ENCODE measurements around the gene ECEL1.

ECEL1 gene

DNA sequence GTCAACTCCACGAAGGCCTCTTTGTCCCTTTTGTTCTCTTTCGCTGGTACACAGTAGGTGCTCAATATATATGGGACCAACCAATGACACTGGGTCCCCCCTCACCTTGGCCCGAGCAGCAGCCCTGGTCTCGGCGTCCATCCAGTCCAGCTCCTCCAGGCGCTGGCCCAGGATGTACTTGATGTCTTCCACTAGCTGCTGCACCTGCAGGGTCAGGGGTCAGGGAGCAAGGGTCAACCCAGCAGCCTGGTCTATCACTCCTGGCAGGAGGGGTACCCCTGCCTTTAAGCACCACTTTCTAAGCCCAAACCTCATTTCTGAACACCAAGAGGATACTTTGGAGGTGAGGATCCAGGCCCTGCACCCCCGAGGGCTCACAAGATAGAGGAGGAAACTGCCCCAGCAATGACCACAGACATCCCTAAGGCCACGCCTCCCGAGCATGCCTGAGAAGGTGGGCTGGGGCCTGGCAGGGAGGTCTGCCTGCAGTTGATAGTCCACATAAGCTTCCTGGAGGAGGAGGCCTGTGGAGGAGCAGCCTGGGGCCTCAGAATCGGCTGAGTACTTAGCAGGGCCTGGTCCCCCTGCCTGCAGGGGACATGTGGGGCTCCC, 4.2 kb downstream of the ECEL1 start:
- DNase-seq, result no peak

DNA sequence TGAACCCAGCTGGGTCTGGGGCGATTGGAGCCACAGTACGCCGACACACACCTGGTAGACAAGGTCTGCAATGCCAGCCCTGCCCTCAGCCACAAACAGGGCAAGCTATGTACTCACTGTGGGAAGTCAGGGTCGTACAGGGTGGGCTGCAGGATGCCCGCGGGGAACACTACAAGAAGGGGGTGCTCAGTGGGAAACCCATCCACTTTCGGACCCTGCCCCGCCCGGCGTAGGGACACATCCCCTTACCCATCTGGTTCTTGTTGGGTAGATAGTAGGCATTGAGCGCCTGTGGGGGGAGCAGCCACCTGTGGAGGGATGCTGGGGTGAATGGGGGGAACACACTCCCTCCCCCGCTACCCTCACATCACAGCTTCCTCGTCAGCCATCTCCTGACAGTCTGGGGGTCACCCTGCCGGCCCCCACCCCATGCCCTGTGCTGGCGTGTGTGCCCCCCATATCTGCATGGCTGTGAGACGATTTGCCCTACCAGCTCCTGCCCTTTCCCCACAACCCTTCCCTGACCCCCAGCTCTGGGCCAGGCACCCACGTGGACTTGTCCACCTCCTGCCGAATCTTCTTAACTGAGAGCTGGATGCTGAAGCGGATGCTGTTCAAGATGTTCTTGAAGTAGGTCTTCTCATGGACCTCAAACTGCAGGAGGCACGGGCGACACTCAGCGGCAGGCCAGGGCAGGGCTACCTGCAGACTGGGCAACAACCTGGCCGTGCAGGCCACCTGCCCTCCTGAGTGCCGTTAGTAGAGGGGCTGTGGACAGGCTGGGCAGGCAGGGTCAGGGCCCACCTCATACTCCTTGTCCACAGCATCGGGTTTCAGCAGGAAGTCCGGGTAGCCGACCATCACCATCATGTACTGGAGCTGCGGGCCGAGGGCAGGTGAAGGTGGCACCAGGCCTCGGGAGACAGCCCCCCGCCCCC, 5.1 kb downstream of the ECEL1 start:
- no peak for DNase-seq

DNA sequence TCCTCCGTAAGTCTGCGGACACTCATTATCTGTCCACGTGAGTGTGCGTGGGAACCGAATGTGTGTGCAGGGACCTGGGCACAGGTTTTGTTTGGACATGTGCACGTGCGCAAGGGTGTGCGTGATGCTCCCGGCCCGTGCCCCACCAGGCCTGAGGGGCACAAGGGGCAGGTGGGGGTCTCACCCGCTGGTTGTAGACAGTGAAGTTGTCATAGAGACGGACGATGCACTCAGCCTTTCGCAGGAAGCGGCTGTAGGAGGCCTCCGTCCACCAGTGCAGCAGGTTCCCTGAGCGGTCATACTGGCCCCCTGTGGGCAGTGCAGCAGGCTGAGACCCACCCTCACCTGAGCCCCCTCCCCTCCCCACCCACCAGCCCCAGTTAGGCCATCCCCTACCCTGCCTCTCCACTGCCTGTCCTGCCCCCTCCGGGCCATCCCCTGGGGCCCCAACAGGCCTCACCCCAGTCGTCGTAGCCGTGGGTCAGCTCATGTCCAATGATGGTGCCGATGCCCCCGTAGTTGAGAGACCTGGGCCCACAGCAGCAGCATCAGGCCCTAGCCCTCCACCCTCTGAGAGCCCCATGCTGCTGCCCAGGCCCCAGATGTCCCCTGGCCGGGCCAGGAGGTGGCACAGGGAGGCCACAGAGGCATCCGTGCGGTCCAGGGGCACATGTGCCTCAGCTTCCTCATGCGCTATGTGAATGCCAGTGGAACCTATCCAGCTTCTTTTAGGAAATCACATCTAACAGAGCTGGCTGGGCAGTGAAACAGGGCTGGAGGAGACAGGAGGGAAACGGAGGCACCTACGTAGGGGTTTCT, 6.1 kb downstream of the ECEL1 start:
- no peak for DNase-seq

- no peak for DNase-seq
These were observed 7.1 kb downstream of the ECEL1 start for GRCh38 chr2:232480201-232481190.

GRCh38 chr2:232479341-232480200, 8.1 kb downstream of the ECEL1 start:
- DNase-seq, result no peak

- no peak for DNase-seq
These were observed 8.9 kb downstream of the ECEL1 start for GRCh38 chr2:232478571-232479340.

GRCh38 chr2:232477751-232478510, 9.7 kb downstream of the ECEL1 start:
- no peak for DNase-seq

- no peak for DNase-seq
These were observed 10.8 kb downstream of the ECEL1 start for GRCh38 chr2:232476791-232477190.

DNA sequence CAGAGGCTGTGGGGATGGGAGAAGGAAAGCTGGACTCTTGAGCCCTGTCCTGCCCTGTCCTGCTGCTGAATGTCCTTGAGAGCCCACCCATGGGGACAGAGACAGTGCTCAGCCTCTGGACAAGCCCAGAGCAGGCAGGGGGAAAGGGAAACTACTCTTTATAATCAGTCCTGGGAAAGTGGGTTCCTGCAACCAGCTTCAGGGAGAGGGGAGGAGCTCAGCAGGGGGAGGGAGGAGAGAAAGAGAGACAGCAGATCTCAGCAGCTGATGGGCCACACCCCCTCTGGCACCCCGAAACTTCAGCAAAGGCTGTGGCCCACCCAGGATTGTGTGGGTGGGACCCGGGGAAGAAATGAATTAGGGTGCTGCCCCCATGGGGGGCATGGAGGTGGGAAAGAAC, 11.6 kb downstream of the ECEL1 start:
- no peak for DNase-seq

- no peak for DNase-seq
These were observed 14.2 kb downstream of the ECEL1 start for GRCh38 chr2:232473467-232473890.

DNA sequence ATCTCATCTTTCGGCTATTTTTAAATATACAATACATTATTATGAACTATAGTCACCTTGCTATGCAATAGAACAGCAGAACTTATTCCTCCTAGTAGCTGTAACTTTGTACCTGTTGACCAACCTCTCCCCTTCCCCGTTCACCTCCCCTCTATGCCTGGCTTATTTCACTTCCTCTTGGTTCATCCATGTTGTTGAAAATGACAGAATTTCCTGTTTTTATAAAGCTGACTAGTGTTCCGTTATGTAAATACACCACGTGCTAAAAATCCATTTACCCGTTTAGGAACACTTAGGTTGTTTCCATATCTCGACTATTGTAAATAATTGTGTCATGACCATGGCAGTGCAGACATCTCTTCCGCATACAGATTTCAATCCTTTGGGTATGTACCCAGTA, 21.4 kb downstream of the ECEL1 start:
- DNase-seq, result no peak

DNA sequence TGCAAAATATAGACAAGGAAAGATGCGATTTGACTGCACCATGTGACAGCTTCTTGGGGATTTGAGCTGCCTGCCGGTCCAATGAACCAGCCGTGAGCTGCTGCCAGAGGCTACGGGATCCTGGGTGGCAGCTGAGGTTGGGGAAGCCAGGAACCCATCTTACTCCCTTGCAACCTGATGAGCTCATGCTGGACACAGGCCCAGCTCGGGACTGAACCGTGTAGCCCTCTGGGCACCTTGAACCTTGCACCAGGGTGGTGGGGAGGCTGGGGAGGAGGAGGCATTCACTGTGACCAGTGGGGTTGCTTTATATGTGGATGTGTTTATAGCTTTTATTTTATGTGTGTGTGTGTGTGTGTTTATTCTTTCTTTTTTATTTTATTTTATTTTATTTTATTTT, 22.6 kb downstream of the ECEL1 start:
- DNase-seq, result no peak

DNA sequence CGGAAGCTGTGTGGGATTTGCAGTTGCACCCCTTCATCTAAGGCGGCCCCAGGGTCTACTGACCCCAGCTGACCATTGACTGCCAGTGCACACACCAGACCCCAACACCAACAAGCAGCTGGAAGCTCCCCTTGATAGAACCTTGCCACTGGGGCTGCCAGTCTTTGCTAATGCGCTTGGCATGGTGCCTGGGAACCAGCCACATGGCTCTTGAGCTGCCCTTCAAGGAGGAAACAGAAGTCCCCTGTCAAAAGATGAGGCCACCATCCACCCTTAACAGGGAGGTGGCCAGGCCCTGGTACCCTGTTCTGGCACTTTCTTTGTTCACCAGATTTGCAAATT, 23.1 kb downstream of the ECEL1 start:
- no peak for DNase-seq

- DNase-seq, result no peak
These were observed 23.7 kb downstream of the ECEL1 start for GRCh38 chr2:232463701-232464543.

DNA sequence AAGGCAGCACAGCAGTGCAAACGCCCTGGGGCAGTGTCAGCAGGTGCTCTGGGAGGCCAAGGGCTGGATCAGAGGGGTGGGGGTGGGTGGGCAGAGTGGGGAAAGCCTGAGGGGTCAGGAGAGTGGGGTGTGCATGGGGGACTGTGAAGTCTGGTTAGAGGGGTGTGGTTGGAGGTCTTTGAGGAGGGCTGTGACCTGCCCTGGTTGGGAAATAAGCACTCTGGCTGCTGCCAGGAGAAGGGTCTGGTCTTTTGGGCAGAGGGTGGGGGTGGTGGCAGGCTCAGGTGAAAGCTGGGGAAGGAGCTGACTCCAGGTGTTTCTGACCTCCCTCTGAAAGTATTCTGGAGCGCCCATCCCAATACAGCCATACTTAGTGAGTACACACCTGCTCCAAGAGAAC, 27.5 kb downstream of the ECEL1 start:
- DNase-seq, result no peak

DNA sequence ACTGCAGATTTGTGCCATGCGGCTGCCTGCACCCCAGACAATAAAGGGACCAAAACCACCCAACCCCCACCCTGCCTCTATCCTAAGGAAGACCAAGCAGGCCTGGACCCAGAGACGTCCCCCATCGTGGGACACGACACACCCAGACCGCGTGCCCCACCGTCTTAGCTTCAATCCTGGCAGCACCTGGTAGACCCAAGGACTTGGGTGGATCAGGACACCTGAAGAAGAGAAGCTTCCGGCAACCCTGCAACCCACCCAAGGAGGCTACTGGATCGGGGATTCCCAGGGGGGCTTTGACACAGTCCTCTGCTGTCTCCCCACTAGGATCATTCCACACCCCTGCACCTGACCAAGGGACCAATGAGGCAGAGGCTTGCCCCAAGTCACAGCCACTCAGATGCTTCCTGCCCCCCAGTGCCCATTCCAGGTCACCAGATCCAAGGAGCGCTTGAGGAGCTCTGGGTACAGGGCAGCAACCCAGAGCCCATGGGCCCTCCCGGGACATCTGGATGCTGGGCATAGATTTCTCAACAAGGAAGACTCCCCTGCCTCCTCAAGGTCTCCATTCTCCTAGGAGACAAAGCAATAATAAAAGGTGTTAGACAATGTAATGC, 28.1 kb downstream of the ECEL1 start:
- no peak for DNase-seq

DNA sequence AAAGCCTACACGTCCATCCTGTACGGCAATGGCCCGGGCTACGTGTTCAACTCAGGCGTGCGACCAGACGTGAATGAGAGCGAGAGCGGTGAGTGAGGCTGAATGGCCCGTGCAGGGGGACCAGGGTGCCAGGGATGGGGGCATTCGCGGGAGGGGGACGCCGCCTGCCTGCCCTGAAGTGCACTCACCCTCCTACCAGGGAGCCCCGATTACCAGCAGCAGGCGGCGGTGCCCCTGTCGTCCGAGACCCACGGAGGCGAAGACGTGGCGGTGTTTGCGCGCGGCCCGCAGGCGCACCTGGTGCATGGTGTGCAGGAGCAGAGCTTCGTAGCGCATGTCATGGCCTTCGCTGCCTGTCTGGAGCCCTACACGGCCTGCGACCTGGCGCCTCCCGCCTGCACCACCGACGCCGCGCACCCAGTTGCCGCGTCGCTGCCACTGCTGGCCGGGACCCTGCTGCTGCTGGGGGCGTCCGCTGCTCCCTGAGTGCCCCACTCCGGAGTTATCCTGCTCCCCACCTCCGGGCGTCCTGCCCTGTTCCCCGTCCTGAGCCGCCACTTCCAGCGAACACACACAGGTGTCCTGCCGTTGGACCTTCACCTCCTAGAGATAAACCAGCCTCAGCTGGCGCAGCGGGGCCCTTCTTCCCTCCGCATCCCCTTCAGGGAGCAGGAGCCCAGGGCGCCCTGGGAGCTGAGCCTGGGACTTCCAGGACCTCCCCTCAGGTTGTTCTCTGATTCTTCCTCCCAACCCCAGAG, 28.8 kb downstream of the ECEL1 start:
- no peak for DNase-seq
